NT2/D1 (cell line): Measurements from ENCODE around the gene CNDP1.

Experiments used
- SUZ12 ChIP-seq: IDR thresholded peaks from 2 replicates; pipeline ENCODE4 v1.6.1; 2011; ENCODE audit not compliant: insufficient read length, insufficient read depth; ENCODE audit errors: extremely low read depth
- YY1 ChIP-seq: IDR thresholded peaks from 2 replicates; pipeline ENCODE4 v1.6.1; 2011; ENCODE audit not compliant: insufficient read length, insufficient read depth
- ZNF274 ChIP-seq: IDR thresholded peaks from 2 replicates; pipeline ENCODE4 v1.6.1; 2011; ENCODE audit warnings: mild to moderate bottlenecking, low read depth, low read length

GRCh38 chr18:74608681-74609080 lies 74.4 kb downstream of the CNDP1 start:
- TF ChIP-seq SUZ12 (no peak), ZNF274 (no peak), YY1 (no peak)
